HEK293 (cell line): Measurements from ENCODE around the gene ACAN.

Experiments
- CTCF ChIA-PET: fragments of 350-600 bp; formaldehyde crosslinking; extraction: SDS; loops from one replicate; lab custom pipeline; 2021; ENCODE audit warnings: antibody characterized with exemption; lab: Yijun Ruan, JAX
- POLR2A ChIA-PET: fragments of 300-600 bp; formaldehyde crosslinking; extraction: SDS; loops from one replicate; lab custom pipeline; 2020; ENCODE audit warnings: antibody characterized with exemption, inconsistent platforms; lab: Yijun Ruan, JAX
- H3K27ac ChIP-seq: fragments of 200-500 bp; sonication (Bioruptor generic); 2 replicates; pipeline ENCODE4 v1.5.1; 2014; ENCODE audit warnings: low read depth, low read length, control low read depth, inconsistent platforms; ENCODE audit errors: extremely low read depth
- H3K36me3 ChIP-seq, 2 experiments: fragments of 200-500 bp in 1 of 2; sonication (Bioruptor generic) in 1 of 2; 1 replicate in 1 of 2; 2 replicates in 1 of 2; pipeline ENCODE4 v1.5.1; 2014 to 2017; ENCODE audit warnings: inconsistent platforms in 2 of 2, low read length in 2 of 2; ENCODE audit not compliant: control insufficient read depth in 2 of 2, insufficient read depth in 1 of 2
- H3K4me1 ChIP-seq: fragments of 200-500 bp; sonication (Bioruptor generic); 2 replicates; pipeline ENCODE4 v1.5.1; 2014; ENCODE audit warnings: mild to moderate bottlenecking, low read length, inconsistent platforms; ENCODE audit not compliant: control insufficient read depth, insufficient read depth
- H3K4me3 ChIP-seq: 2 replicates; pipeline ENCODE4 v1.5.1; 2011; ENCODE audit warnings: low read depth, mild to moderate bottlenecking, control low read depth, low read length, moderate library complexity
- H3K9me3 ChIP-seq: fragments of 200-500 bp; sonication (Bioruptor generic); 2 replicates; pipeline ENCODE4 v1.5.1; 2014; ENCODE audit warnings: low read depth, low read length, inconsistent platforms; ENCODE audit not compliant: control insufficient read depth, insufficient read depth
- IKZF3 ChIP-seq: fragments of 450-650 bp; IDR thresholded peaks from 2 replicates; pipeline ENCODE4 v1.5.0; 2018; ENCODE audit warnings: missing biosample characterization, mild to moderate bottlenecking, missing genetic modification characterization, moderate library complexity
- SCRT1 ChIP-seq: fragments of 450-650 bp; formaldehyde crosslinking; IDR thresholded peaks from 2 replicates; pipeline ENCODE4 v1.5.1; 2016; ENCODE audit warnings: missing biosample characterization, missing genetic modification characterization, borderline replicate concordance
- SCRT2 ChIP-seq: fragments of 450-650 bp; formaldehyde crosslinking; IDR thresholded peaks from 2 replicates; pipeline ENCODE4 v1.5.1; 2016; ENCODE audit warnings: missing biosample characterization, missing genetic modification characterization
- TCF7L2 ChIP-seq: IDR thresholded peaks from 2 replicates; pipeline ENCODE4 v1.6.1; 2011; ENCODE audit warnings: low read depth, mild to moderate bottlenecking, inconsistent platforms, low read length, moderate library complexity, borderline replicate concordance
- ZBTB17 ChIP-seq: fragments of 450-650 bp; formaldehyde crosslinking; IDR thresholded peaks from 2 replicates; pipeline ENCODE4 v1.5.1; 2016; ENCODE audit warnings: missing biosample characterization, missing genetic modification characterization
- ZNF2 ChIP-seq: fragments of 450-650 bp; formaldehyde crosslinking; IDR thresholded peaks from 2 replicates; pipeline ENCODE4 v1.5.1; 2016; ENCODE audit warnings: missing biosample characterization, missing genetic modification characterization
- ZNF571 ChIP-seq: fragments of 450-650 bp; formaldehyde crosslinking; IDR thresholded peaks from 2 replicates; pipeline ENCODE4 v1.5.0; 2017; ENCODE audit warnings: missing biosample characterization, missing genetic modification characterization
- ZNF580 ChIP-seq: fragments of 450-650 bp; formaldehyde crosslinking; IDR thresholded peaks from 2 replicates; pipeline ENCODE4 v1.5.1; 2016; ENCODE audit warnings: missing biosample characterization, missing genetic modification characterization
- ZNF621 ChIP-seq: fragments of 450-650 bp; formaldehyde crosslinking; IDR thresholded peaks from 2 replicates; pipeline ENCODE4 v1.5.1; 2017; ENCODE audit warnings: missing biosample characterization, missing genetic modification characterization
- ZNF626 ChIP-seq: fragments of 450-650 bp; sonication (Bioruptor Pico); formaldehyde crosslinking; IDR thresholded peaks from 2 replicates; pipeline ENCODE4 v1.5.1; 2018; ENCODE audit warnings: missing biosample characterization, missing genetic modification characterization, inconsistent platforms
- ZNF692 ChIP-seq: fragments of 450-650 bp; formaldehyde crosslinking; IDR thresholded peaks from 2 replicates; pipeline ENCODE4 v1.5.1; 2016; ENCODE audit warnings: missing biosample characterization, missing genetic modification characterization
- ZNF76 ChIP-seq: fragments of 450-650 bp; formaldehyde crosslinking; IDR thresholded peaks from 2 replicates; pipeline ENCODE4; 2016; ENCODE audit warnings: low read depth, missing biosample characterization, missing genetic modification characterization, borderline replicate concordance
- ZNF777 ChIP-seq: fragments of 450-650 bp; formaldehyde crosslinking; IDR thresholded peaks from 2 replicates; pipeline ENCODE4 v1.5.1; 2017; ENCODE audit warnings: missing biosample characterization, missing genetic modification characterization, borderline replicate concordance
- ZNF785 ChIP-seq: fragments of 450-650 bp; formaldehyde crosslinking; IDR thresholded peaks from 2 replicates; pipeline ENCODE4 v1.5.1; 2016; ENCODE audit warnings: missing biosample characterization, missing genetic modification characterization
- TF ChIP-seq, protein P1 (sequence below): fragments of 450-650 bp; formaldehyde crosslinking; IDR thresholded peaks from 2 replicates; pipeline ENCODE4 v1.5.1; 2016; ENCODE audit warnings: missing biosample characterization, missing genetic modification characterization

The ACAN gene

GRCh38 chr15:88864861-88865497 is 61.7 kb downstream of the ACAN start (continued):
- no peak for TF ChIP-seq ZNF692 (tag by site-specific recombination)
- no peak for TF ChIP-seq ZNF785
- no peak for TF ChIP-seq ZNF571 (tag by site-specific recombination)
- TF ChIP-seq, protein P1, sequence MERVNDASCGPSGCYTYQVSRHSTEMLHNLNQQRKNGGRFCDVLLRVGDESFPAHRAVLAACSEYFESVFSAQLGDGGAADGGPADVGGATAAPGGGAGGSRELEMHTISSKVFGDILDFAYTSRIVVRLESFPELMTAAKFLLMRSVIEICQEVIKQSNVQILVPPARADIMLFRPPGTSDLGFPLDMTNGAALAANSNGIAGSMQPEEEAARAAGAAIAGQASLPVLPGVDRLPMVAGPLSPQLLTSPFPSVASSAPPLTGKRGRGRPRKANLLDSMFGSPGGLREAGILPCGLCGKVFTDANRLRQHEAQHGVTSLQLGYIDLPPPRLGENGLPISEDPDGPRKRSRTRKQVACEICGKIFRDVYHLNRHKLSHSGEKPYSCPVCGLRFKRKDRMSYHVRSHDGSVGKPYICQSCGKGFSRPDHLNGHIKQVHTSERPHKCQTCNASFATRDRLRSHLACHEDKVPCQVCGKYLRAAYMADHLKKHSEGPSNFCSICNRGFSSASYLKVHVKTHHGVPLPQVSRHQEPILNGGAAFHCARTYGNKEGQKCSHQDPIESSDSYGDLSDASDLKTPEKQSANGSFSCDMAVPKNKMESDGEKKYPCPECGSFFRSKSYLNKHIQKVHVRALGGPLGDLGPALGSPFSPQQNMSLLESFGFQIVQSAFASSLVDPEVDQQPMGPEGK (tag by site-specific recombination): no peak
- TF ChIP-seq TCF7L2: no peak
- no peak for TF ChIP-seq ZNF621 (tag by site-specific recombination)
- no peak for TF ChIP-seq ZNF580 (tag by site-specific recombination)
- TF ChIP-seq, all 188 proteins: peak for 0

DNA sequence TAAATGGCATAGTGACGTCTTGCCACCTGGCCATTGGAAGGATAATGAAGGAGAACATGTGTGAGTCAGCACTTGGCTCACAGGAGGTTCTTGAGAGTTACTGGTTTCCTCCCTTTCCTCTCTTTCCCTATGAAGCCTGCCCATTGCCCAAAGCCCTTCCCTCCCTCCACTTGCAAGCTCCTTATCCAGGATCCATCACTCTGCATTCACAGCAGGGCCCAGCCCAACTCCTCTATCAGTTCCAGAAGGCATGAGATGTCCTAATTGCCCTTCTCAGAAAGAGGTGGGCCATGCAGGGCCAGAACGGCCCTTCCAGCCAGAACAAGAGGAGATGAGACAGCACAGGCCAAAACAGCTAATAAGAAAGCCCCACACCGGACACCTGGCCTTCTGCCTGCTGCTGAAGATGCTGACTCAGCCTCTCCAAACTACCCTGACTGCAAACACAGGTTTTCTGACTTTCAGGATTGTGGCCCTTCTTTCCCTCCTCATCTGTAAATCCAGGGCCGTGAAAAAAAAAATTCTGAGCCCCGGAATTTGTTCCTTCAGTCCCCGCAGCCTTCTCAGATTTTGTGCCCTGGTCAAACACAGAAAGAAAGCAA is 62.4 kb downstream of the ACAN start:
- TF ChIP-seq IKZF3 (tag by site-specific recombination) (no peak), ZNF2 (tag by site-specific recombination) (no peak), ZBTB17 (tag by site-specific recombination) (peak; percentile 44; the same call in 1 of the 2 replicates), ZNF626 (tag by site-specific recombination) (no peak)
- TF ChIP-seq, all 188 proteins: peak for 1
- H3K9me3 ChIP-seq: no peaks in the 10 kb centered on the region
- H3K36me3 ChIP-seq: no peaks in the 10 kb centered on the region
- H3K27ac ChIP-seq: no peak overlapping the region
- H3K4me1 ChIP-seq: no peaks in the 10 kb centered on the region
- POLR2A ChIA-PET: no interaction called here
- CTCF ChIA-PET: interaction anchor here (0.9 kb wide), 1 partner anchor 13 kb away, joined by 6 read pairs; no protein-coding TSS in a partner anchor
- no peak overlapping the region for H3K4me3 ChIP-seq

DNA sequence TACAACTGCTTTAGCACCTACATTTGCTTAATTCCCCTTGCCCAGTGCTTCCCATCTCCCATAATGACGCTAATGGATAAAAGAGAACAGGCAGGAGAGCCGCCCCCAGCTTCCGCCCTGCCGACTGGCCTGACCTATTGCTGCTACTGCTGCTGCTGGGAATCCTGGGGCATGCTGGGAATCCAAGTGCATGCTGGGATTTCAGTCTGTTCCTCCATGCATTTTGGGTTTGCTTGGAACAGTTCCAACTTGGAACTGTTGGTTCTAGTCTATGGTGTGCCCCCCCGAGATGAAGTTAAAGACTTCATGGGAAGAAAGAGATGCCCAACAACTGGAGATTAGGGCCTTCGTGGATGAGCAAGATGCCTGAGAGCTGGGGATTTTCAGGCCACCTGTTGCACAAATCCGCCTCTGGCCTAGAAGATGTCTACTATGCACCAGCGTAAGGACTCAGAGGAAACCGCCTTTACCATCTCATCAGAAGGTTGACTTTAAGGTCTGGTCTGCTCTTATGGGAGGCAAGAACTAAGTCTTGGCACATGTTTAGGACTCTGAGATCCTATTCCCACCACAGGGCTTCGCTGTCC is 63.2 kb downstream of the ACAN start:
- Histone ChIP-seq H3K9me3 (no peaks in the 10 kb centered on the region), H3K27ac (no peak overlapping the region), H3K4me3 (no peak overlapping the region), H3K36me3 (no peaks in the 10 kb centered on the region), H3K4me1 (no peaks in the 10 kb centered on the region)
- POLR2A ChIA-PET: no interaction called here
- CTCF ChIA-PET: interaction anchor here (1.4 to 2.9 kb wide), 2 partner anchors 12 to 14 kb away, joined by 4 to 14 read pairs; no protein-coding TSS in a partner anchor
- peak; percentile 86 for TF ChIP-seq SCRT2 (tag by site-specific recombination)
- TF ChIP-seq ZNF777: no peak
- TF ChIP-seq ZNF76 (tag by site-specific recombination): peak; percentile 53; the same call in 1 of the 2 replicates
- peak; percentile 53; the same call in 1 of the 2 replicates for TF ChIP-seq SCRT1
